ENCODE measurements around the gene SMYD1.

DNA sequence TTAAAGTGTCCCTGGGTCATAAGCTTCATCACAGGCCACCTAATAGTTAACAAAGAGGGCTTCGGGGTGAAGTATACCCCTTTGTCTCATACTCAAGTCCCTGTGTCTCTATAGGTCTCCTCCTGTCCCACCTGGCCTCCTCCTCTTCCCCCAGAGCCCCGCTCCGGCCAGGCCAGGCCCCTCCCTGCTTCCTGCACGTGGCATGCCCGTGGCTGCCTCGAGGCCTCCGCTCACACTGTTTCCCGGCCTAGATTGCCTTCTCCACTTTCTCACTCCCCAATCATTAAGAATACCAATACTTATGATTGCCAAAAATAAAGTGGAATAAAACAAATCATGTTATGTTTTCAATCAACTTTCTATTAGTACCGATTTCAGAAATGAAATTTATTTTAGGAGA is 18.8 kb downstream of the SMYD1 start:
- no peak for TF ChIP-seq EZH2 (IDR thresholded peaks at IDR 0.05; ENCODE audit: borderline replicate concordance, insufficient read depth, low read length, poor library complexity, severe bottlenecking)
- TF ChIP-seq, protein P1, sequence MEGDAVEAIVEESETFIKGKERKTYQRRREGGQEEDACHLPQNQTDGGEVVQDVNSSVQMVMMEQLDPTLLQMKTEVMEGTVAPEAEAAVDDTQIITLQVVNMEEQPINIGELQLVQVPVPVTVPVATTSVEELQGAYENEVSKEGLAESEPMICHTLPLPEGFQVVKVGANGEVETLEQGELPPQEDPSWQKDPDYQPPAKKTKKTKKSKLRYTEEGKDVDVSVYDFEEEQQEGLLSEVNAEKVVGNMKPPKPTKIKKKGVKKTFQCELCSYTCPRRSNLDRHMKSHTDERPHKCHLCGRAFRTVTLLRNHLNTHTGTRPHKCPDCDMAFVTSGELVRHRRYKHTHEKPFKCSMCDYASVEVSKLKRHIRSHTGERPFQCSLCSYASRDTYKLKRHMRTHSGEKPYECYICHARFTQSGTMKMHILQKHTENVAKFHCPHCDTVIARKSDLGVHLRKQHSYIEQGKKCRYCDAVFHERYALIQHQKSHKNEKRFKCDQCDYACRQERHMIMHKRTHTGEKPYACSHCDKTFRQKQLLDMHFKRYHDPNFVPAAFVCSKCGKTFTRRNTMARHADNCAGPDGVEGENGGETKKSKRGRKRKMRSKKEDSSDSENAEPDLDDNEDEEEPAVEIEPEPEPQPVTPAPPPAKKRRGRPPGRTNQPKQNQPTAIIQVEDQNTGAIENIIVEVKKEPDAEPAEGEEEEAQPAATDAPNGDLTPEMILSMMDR (IDR thresholded peaks at IDR 0.05; ENCODE audit: poor library complexity, severe bottlenecking): no peak

Data from neural cell (in vitro differentiated cells).